Trophoblast cell (in vitro differentiated cells and primary cell): ENCODE results near the gene MAP3K1.

Experiments used
- DNase-seq, 2 donors: peaks; one replicate each; pipeline ENCODE4 v3.0.0-alpha.2; 2016
- H2AFZ ChIP-seq: 2 replicates; pipeline ENCODE4 v1.6.1; 2013; ENCODE audit warnings: low read length, moderate library complexity, mild to moderate bottlenecking; ENCODE audit not compliant: insufficient read depth, poor library complexity
- H2AK5ac ChIP-seq: 2 replicates; pipeline ENCODE4 v1.6.1; 2013; ENCODE audit warnings: mild to moderate bottlenecking, low read length
- H2BK120ac ChIP-seq: 2 replicates; pipeline ENCODE4 v1.6.1; 2013; ENCODE audit warnings: low read length, mild to moderate bottlenecking, moderate library complexity; ENCODE audit not compliant: insufficient read depth, poor library complexity
- H2BK12ac ChIP-seq: 2 replicates; pipeline ENCODE4 v1.6.1; 2013; ENCODE audit warnings: mild to moderate bottlenecking, low read length, moderate library complexity
- H2BK5ac ChIP-seq: 2 replicates; pipeline ENCODE4 v1.6.1; 2013; ENCODE audit warnings: low read length, low read depth, moderate library complexity, mild to moderate bottlenecking; ENCODE audit not compliant: poor library complexity
- H3K14ac ChIP-seq: 2 replicates; pipeline ENCODE4 v1.6.1; 2013; ENCODE audit warnings: mild to moderate bottlenecking, low read length
- H3K18ac ChIP-seq: 2 replicates; pipeline ENCODE4 v1.6.1; 2013; ENCODE audit warnings: mild to moderate bottlenecking, low read length
- H3K23ac ChIP-seq: 2 replicates; pipeline ENCODE4 v1.6.1; 2013; ENCODE audit warnings: low read length
- H3K27ac ChIP-seq: 2 replicates; pipeline ENCODE4 v1.5.1; 2013; ENCODE audit warnings: low read depth, mild to moderate bottlenecking, inconsistent platforms, low read length, moderate library complexity
- H3K27me3 ChIP-seq: 2 replicates; pipeline ENCODE4 v1.6.1; 2013; ENCODE audit warnings: inconsistent platforms, mild to moderate bottlenecking, low read length, moderate library complexity; ENCODE audit not compliant: insufficient read depth
- H3K36me3 ChIP-seq, 2 experiments: 1 replicate in 1 of 2; 2 replicates in 1 of 2; pipeline ENCODE4 v1.6.1; 2013; ENCODE audit warnings: low read length in 2 of 2, mild to moderate bottlenecking in 2 of 2, moderate library complexity in 1 of 2; ENCODE audit not compliant: insufficient read depth in 2 of 2, control insufficient read depth in 1 of 2
- H3K4ac ChIP-seq: 2 replicates; pipeline ENCODE4 v1.6.1; 2013; ENCODE audit warnings: low read depth, mild to moderate bottlenecking, low read length, moderate library complexity
- H3K4me1 ChIP-seq, 2 experiments: 1 replicate in 1 of 2; 2 replicates in 1 of 2; pipeline ENCODE4 v1.6.1; 2013; ENCODE audit warnings: low read length in 2 of 2, mild to moderate bottlenecking in 2 of 2, moderate library complexity in 1 of 2; ENCODE audit not compliant: insufficient read depth in 2 of 2, control insufficient read depth in 1 of 2
- H3K4me2 ChIP-seq: 2 replicates; pipeline ENCODE4 v1.6.1; 2013; ENCODE audit warnings: inconsistent platforms, mild to moderate bottlenecking, low read length, moderate library complexity
- H3K4me3 ChIP-seq: 2 replicates; pipeline ENCODE4 v1.5.1; 2013; ENCODE audit warnings: mild to moderate bottlenecking, low read depth, low read length, inconsistent platforms
- H3K79me1 ChIP-seq: one replicate; pipeline ENCODE4 v1.6.1; 2013; ENCODE audit warnings: low read length
- H3K79me2 ChIP-seq: 2 replicates; pipeline ENCODE4 v1.6.1; 2013; ENCODE audit warnings: low read length, mild to moderate bottlenecking; ENCODE audit not compliant: control insufficient read depth, insufficient read depth, poor library complexity
- H3K9ac ChIP-seq: 2 replicates; pipeline ENCODE4 v1.6.1; 2013; ENCODE audit warnings: mild to moderate bottlenecking, low read length
- H3K9me3 ChIP-seq: 2 replicates; pipeline ENCODE4 v1.6.1; 2013; ENCODE audit warnings: low read depth, mild to moderate bottlenecking, control low read depth, inconsistent platforms, low read length; ENCODE audit not compliant: insufficient read depth
- H4K12ac ChIP-seq: 2 replicates; pipeline ENCODE4 v1.6.1; 2013; ENCODE audit warnings: low read depth, mild to moderate bottlenecking, low read length, moderate library complexity
- H4K8ac ChIP-seq: 2 replicates; pipeline ENCODE4 v1.6.1; 2013; ENCODE audit warnings: low read depth, mild to moderate bottlenecking, low read length, moderate library complexity
- H4K91ac ChIP-seq: one replicate; pipeline ENCODE4 v1.6.1; 2013; ENCODE audit warnings: low read depth, mild to moderate bottlenecking, low read length, moderate library complexity
- WGBS: extraction: QIAGEN DNeasy Blood & Tissue Kit; methylation state at CpG from one replicate; pipeline ENCODE4 v1.1.7; 2013; ENCODE audit warnings: missing lambda C conversion rate; ENCODE audit not compliant: insufficient read length, insufficient coverage; ENCODE audit errors: extremely low coverage; 5-methylcytosine and 5-hydroxymethylcytosine counted together

The MAP3K1 gene

DNA sequence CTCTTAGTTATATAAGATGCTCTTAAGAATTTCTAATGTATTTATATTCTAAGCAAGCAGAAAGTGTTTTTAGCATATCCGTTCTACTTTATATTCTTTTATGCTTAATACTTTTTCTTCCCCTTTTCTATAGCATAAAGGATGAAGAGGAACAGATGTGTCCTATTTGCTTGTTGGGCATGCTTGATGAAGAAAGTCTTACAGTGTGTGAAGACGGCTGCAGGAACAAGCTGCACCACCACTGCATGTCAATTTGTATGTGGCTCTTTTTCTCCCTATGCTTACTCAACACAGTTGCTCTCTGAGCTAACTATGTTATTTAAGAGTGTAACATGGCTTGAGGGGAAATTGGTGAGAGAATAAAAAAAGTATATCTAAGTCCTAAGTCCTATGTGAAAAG is 56.4 kb downstream of the MAP3K1 start:
- H3K27ac ChIP-seq: no peak overlapping the region
- no peak overlapping the region for H2AFZ ChIP-seq
- no peaks in the 10 kb centered on the region for H3K79me1 ChIP-seq
- no peak overlapping the region for H2AK5ac ChIP-seq
- no peaks in the 10 kb centered on the region for H3K4me1 ChIP-seq
- H4K8ac ChIP-seq: no peak overlapping the region
- H2BK12ac ChIP-seq: no peak overlapping the region
- no peak overlapping the region for H2BK120ac ChIP-seq
- H2BK5ac ChIP-seq: no peak overlapping the region
- no peak overlapping the region for H3K23ac ChIP-seq
- DNase-seq: no peak
- no CpG with 5 or more reads among the region's 2 CpGs for WGBS
- no peak overlapping the region for H4K12ac ChIP-seq
- no peak overlapping the region for H3K4ac ChIP-seq
- no peak overlapping the region for H4K91ac ChIP-seq
- no peak overlapping the region for H3K14ac ChIP-seq
- no peak overlapping the region for H3K18ac ChIP-seq
- no peaks in the 10 kb centered on the region for H3K27me3 ChIP-seq
- no peak overlapping the region for H3K9ac ChIP-seq
- no peak overlapping the region for H3K4me2 ChIP-seq
- peaks cover 11 to 12% of the 10 kb centered on the region in 2 experiments for H3K36me3 ChIP-seq
- no peaks in the 10 kb centered on the region for H3K9me3 ChIP-seq
- no peaks in the 10 kb centered on the region for H3K79me2 ChIP-seq
- no peak overlapping the region for H3K4me3 ChIP-seq

GRCh38 chr5:56873056-56873455 is 57.7 kb downstream of the MAP3K1 start:
- Histone ChIP-seq H4K12ac (no peak overlapping the region), H3K9me3 (no peaks in the 10 kb centered on the region), H3K79me1 (no peaks in the 10 kb centered on the region), H3K4me2 (no peak overlapping the region), H3K23ac (no peak overlapping the region), H3K27ac (no peak overlapping the region), H3K9ac (no peak overlapping the region), H2AFZ (no peak overlapping the region), H2BK12ac (no peak overlapping the region), H4K91ac (no peak overlapping the region), H3K4me1 (no peaks in the 10 kb centered on the region), H2AK5ac (no peak overlapping the region), H3K27me3 (no peaks in the 10 kb centered on the region), H2BK5ac (no peak overlapping the region), H3K79me2 (no peaks in the 10 kb centered on the region), H4K8ac (no peak overlapping the region), H3K4me3 (no peak overlapping the region), H2BK120ac (no peak overlapping the region), H3K18ac (no peak overlapping the region), H3K14ac (no peak overlapping the region), H3K4ac (no peak overlapping the region), H3K36me3 (peaks cover 9 to 11% of the 10 kb centered on the region in 2 experiments)
- no CpG with 5 or more reads among the region's 3 CpGs for WGBS
- no peak for DNase-seq

GRCh38 chr5:56876327-56876726 is 61.0 kb downstream of the MAP3K1 start:
- Histone ChIP-seq H3K27ac (no peak overlapping the region), H3K14ac (no peak overlapping the region), H2BK12ac (no peak overlapping the region)

GRCh38 chr5:56881571-56881970 is 66.2 kb downstream of the MAP3K1 start:
- peaks cover 10 to 29% of the 10 kb centered on the region in 2 experiments for H3K36me3 ChIP-seq
- no peaks in the 10 kb centered on the region for H3K9me3 ChIP-seq
- no peak overlapping the region for H3K23ac ChIP-seq
- no peak overlapping the region for H2AFZ ChIP-seq
- no peak overlapping the region for H3K4me2 ChIP-seq
- H3K18ac ChIP-seq: no peak overlapping the region
- H4K12ac ChIP-seq: no peak overlapping the region
- H2BK12ac ChIP-seq: no peak overlapping the region
- H3K27ac ChIP-seq: no peak overlapping the region
- H2BK120ac ChIP-seq: no peak overlapping the region
- no peak overlapping the region for H4K8ac ChIP-seq
- DNase-seq: no peak
- no peaks in the 10 kb centered on the region for H3K79me2 ChIP-seq
- no peak overlapping the region for H2BK5ac ChIP-seq
- H3K4ac ChIP-seq: no peak overlapping the region
- H3K4me1 ChIP-seq: no peaks in the 10 kb centered on the region
- no peaks in the 10 kb centered on the region for H3K27me3 ChIP-seq
- H3K9ac ChIP-seq: no peak overlapping the region
- no peak overlapping the region for H3K4me3 ChIP-seq
- no CpG with 5 or more reads among the region's 5 CpGs for WGBS
- no peak overlapping the region for H3K14ac ChIP-seq
- H4K91ac ChIP-seq: no peak overlapping the region
- no peak overlapping the region for H2AK5ac ChIP-seq
- H3K79me1 ChIP-seq: no peaks in the 10 kb centered on the region

More at GRCh38 chr5:56876327-56876726, 61.0 kb downstream of the MAP3K1 start:
- Histone ChIP-seq H3K18ac (no peak overlapping the region), H3K9me3 (no peaks in the 10 kb centered on the region), H2BK5ac (no peak overlapping the region), H3K79me1 (no peaks in the 10 kb centered on the region), H2BK120ac (no peak overlapping the region), H3K36me3 (peaks cover 6 to 18% of the 10 kb centered on the region in 2 experiments), H4K8ac (no peak overlapping the region), H3K4me3 (no peak overlapping the region), H3K27me3 (no peaks in the 10 kb centered on the region), H3K9ac (no peak overlapping the region), H2AFZ (no peak overlapping the region), H3K4me1 (no peaks in the 10 kb centered on the region), H4K12ac (no peak overlapping the region), H2AK5ac (no peak overlapping the region), H3K79me2 (no peaks in the 10 kb centered on the region), H3K4ac (no peak overlapping the region), H3K23ac (no peak overlapping the region), H3K4me2 (no peak overlapping the region), H4K91ac (no peak overlapping the region)
- no CpG with 5 or more reads among the region's 3 CpGs for WGBS
- DNase-seq: no peak
